ENCODE data around the gene KLHDC10. TPM values are rescaled to one million over a fixed set of nuclear protein-coding genes. Genes with fewer than 3 reads are reported as not detected.
"Not testable (repeated sequence)": the region's sequence is repeated elsewhere in the genome, so short reads cannot be mapped to it uniquely, and the experiment has no call there.

The KLHDC10 gene
- total RNA-seq, 2 donors from 2014 or later, result 27.9 to 29.0 TPM

DNA sequence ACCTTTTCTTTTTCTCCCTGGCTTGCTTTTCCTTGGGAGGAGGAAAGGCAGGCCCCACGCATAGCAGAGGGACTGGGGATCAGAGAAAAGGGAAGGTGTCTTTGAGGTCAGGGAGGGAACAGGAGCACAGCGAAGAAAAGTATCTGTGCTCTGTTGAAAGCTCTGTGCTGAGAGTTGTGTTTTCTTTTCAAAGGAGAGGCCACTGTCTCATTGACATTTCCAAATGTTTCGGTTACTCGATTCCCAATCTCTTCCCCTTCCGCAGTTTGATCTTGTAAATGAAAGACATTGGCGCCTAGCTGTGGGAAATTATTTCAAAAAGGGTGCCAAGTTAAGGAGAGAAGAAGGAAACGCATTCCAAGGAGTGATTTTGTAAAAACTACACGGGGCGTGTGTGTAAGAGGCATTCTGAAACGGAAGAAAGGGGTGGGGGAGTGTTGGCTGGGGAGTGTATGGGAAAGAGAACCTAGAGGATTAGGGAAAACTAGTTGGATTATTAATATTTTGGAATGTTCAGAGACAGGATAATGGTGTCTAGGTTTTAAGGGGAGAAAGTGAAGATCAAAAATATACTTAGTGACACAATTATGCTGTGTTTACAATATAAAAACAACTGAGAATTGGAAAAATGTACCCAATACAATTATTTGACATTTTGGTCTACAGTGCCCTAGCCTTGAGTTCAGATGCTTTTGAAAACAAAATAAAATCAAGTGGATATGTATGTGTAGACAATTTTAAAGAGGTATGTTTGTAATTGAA lies 708 bp downstream of the KLHDC10 start:
- DNase-seq, result no peak
- peak; percentile 38 for ATAC-seq
- intact Hi-C loops (cut with DNase I, micrococcal nuclease), result no loop called here

GRCh38 chr7:130071701-130072622 lies 1.6 kb downstream of the KLHDC10 start:
- DNase-seq (peak; percentile 28 to 41), ATAC-seq (peak; percentile 39)
- intact Hi-C loops (cut with DNase I, micrococcal nuclease), result no loop called here

DNA sequence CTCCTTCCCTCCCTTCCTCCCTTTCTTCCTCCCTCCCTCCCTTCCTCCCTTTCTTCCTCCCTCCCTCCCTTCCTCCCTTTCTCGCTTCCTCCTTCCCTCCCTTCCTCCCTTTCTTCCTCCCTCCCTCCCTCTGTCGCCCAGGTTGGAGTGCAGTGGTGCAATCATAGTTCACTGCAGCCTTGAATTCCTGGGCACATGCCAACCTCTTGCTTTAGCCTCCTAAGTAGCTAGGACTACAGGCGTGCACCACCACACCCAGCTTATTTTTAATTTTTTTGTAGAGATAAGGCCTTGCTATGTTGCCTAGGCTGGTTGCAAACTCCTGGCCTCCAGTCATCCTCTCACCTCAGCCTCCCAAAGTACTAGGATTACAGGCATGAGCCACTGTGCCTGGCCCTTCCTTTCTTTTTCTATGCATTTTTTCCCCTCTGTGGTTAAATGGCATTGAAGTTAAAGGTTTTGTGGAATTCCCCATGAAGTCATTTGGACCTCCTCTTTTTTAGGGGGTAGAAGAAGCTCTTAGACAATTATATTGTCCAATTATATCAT lies 9.6 kb downstream of the KLHDC10 start:
- no peak for DNase-seq
- no peak for ATAC-seq
- intact Hi-C loops (cut with DNase I, micrococcal nuclease), result no loop called here

DNA sequence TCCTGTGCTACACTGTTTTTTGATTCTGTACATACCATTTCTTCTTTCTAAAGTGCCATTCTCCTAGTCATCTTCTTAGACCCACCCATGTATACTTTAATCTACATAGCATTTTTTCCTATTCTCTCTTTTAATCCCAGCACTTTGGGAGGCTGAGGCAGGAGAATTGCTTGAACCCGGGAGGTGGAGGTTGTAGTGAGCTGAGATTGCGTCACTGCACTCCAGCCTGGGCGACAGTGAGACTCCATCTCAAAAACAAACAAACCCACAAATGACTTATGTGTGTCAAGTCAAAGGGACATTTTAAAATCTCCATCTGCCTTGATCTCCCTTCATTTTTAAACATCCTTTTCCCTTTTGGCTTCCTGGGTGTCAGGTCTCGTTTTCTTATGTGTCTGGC lies 13.2 kb downstream of the KLHDC10 start:
- intact Hi-C loops (cut with DNase I, micrococcal nuclease); ATAC-seq; DNase-seq: not testable (repeated sequence)

- ATAC-seq, result peak; percentile 32
- intact Hi-C loops (cut with DNase I, micrococcal nuclease), result no loop called here
- no peak for DNase-seq
Observed at GRCh38 chr7:130084037-130084875, 13.9 kb downstream of the KLHDC10 start.

- DNase-seq; intact Hi-C loops (cut with DNase I, micrococcal nuclease); ATAC-seq: not testable (repeated sequence)
Observed at GRCh38 chr7:130085235-130085634, 14.9 kb downstream of the KLHDC10 start.

- ATAC-seq (no peak), DNase-seq (no peak)
- intact Hi-C loops (cut with DNase I, micrococcal nuclease), result no loop called here
Observed at GRCh38 chr7:130086938-130087337, 16.6 kb downstream of the KLHDC10 start.

DNA sequence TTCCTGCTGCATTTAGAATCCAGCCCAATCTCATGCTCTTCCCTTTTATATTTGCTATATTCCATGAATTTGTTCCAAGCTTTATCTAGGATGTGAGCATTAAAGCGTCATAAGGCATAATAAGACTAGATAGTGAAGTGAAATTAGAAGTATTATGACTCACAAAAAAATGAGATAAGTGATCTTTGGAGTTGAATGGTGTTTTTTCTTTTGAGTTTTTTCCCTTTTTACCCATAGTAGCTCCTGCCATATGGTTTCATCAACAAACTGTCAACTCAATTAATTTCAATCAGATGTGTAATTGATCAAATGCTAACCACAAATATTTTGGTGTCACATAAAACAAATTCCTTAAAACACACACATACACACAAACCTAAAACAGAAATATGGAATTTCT lies 17.0 kb downstream of the KLHDC10 start:
- ATAC-seq (no peak), DNase-seq (no peak)
- intact Hi-C loops (cut with DNase I, micrococcal nuclease), result no loop called here

GRCh38 chr7:130090745-130091532 lies 20.6 kb downstream of the KLHDC10 start:
- ATAC-seq, result no peak
- intact Hi-C loops (cut with DNase I, micrococcal nuclease), result no loop called here

DNA sequence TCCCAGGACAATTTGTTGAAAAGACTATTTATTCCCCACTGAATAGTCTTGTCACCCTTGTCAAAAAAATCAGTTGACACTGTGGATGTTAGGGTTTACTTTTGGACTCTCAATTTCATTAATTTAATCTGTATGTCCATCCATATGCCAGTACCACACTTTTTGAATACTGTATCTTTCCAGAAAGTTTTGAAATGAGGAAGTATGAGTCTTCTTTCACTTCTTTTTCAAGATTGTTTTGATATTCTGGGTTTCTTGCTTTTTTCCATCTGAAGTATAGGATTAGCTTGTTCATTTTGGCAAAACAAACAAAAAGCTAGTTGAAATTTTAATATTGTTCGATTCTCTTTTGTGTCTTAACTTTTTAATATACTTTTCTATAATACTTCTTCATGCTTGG lies 21.7 kb downstream of the KLHDC10 start:
- intact Hi-C loops (cut with DNase I, micrococcal nuclease), result no loop called here
- no peak for ATAC-seq
- DNase-seq, result no peak

More at GRCh38 chr7:130090745-130091532, 20.6 kb downstream of the KLHDC10 start:
- DNase-seq, result no peak

- intact Hi-C loops (cut with DNase I, micrococcal nuclease), result no loop called here
- ATAC-seq (peak; percentile 33), DNase-seq (no peak)
Observed at GRCh38 chr7:130092598-130092997, 22.3 kb downstream of the KLHDC10 start.

GRCh38 chr7:130095812-130096211 lies 25.5 kb downstream of the KLHDC10 start:
- DNase-seq (no peak), ATAC-seq (no peak)
- intact Hi-C loops (cut with DNase I, micrococcal nuclease), result no loop called here

DNA sequence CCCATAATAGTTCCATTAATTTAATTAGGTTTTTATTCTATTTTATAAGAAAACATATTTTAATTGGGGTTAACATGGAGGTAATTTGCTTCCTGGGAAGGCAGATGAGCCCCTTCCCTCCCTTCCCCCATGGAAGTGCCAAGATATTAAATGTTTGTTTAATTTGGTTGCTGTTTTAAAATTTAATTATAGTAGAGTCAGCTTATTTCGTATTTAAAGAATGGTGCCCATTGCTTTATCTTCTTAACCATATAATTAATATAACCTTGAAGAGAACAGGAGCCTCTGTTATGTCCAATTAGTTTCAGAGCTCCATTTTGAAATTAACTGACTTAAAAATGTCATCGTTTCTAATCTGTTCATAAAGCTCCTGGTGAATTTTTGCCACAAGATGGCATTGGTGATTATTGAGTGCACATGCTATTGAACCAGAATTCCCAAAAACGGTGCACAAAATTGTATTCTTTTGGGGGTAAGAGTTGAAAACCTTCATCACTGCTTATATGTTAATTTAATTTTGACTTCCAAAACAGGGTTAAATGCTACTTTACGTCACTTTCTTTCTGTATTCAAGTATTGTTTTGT lies 26.0 kb downstream of the KLHDC10 start:
- no peak for DNase-seq

DNA sequence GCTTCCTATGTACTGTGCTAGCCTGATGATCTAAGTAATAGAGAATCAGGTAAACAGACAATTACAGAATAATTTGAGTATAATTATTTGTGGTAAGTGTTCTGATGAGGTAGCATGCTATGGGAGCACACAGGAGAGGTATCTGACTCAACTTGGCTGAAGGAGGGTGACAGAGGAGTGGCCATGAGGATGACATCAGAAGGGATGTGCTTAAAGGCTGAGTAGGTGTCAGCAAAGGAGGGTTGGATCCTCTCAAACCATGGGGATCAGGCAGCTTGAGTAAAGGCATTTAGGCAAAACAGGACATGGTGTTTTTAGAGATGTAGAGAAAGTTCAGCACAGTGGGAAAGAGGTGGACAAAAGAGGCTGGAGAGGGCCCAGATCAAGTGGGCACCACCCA lies 29.0 kb downstream of the KLHDC10 start:
- intact Hi-C loops (cut with DNase I, micrococcal nuclease), result no loop called here
- DNase-seq, result no peak
- no peak for ATAC-seq

More for the DNA sequence above, 26.0 kb downstream of the KLHDC10 start:
- intact Hi-C loops (cut with DNase I, micrococcal nuclease), result no loop called here
- no peak for ATAC-seq

- no peak for DNase-seq
- ATAC-seq, result no peak
- intact Hi-C loops (cut with DNase I, micrococcal nuclease), result no loop called here
Observed at GRCh38 chr7:130102588-130102987, 32.3 kb downstream of the KLHDC10 start.

- no peak for DNase-seq
- ATAC-seq, result no peak
- intact Hi-C loops (cut with DNase I, micrococcal nuclease), result no loop called here
Observed at GRCh38 chr7:130107949-130108674, 37.8 kb downstream of the KLHDC10 start.

DNA sequence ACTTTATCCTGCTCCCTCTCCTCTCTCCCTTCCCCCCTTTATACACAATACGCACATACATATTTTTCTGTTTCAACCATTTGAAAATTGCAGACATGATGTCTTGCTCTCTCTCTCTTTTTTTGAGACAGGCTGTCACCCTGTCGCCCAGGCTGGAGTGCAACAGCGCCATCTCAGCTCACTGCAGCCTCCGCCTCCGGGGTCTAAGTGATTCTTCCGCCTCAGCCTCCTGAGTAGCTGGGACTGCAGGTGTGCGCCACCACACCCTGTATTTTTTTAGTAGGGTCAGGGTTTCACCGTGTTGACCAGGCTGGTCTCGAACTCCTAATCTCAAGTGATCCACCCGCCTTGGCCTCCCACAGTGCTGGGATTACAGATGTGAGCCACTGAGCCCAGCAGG lies 38.5 kb downstream of the KLHDC10 start:
- ATAC-seq (no peak), DNase-seq (no peak)
- intact Hi-C loops (cut with DNase I, micrococcal nuclease), result no loop called here
